ENCODE measurements around the gene INO80C.
"Not testable (repeated sequence)": the region's sequence is repeated elsewhere in the genome, so short reads cannot be mapped to it uniquely, and the experiment has no call there.

Gene INO80C

DNA sequence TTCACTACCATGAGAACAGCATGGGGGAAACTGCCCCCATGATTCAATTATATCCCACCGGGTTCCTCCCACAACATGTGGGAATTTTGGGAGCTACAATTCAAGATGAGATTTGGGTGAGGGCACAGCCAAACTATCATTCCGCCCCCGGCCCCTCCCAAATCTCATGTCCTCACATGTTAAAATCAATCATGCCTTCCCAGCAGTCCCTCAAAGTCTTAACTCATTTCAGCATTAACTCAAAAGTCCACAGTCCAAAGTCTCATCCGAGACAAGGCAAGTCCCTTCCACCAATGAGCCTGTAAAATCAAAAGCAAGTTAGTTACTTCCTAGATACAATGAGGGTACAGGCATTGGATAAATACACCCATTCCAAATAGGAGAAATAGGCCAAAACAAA, 10.2 kb downstream of the INO80C start:
- not testable (repeated sequence) for DNase-seq

DNA sequence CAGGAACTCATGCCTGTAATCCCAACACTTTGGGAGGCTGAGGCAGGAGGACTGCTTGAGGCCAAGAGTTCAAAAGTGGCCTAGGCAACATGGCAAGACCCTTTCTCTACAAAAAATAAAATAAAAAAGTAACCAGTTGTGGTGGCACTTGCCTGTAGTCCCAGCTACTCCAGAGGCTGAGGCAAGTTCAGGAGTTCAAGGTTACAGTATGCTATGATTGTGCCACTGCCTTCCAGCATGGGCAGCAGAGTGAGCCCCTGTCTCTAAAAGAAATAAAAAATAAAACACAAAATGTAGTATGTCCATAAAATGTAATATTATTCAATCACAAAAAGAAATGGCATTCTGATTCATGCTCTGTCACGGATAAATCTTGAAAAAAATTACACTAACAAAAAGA, 11.9 kb downstream of the INO80C start:
- DNase-seq = no peak

DNA sequence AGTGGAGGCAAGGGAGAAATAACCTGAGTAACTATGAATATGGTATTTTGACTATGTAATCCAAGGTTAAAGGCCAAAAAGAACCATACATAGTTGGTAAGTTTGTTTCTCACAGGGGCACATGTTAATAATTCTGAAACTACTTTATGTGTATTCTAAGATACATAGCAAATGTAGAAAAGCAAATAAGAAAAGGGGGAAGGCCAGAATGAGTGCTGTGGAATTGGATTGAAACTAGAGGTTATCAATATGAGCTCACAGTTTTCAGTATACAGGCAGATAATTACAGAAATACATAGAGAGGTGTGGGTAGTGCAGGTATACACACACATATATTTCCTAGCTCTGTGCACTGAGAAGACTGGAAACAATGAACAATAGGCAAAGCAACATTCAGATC, 13.7 kb downstream of the INO80C start:
- DNase-seq = no peak

DNA sequence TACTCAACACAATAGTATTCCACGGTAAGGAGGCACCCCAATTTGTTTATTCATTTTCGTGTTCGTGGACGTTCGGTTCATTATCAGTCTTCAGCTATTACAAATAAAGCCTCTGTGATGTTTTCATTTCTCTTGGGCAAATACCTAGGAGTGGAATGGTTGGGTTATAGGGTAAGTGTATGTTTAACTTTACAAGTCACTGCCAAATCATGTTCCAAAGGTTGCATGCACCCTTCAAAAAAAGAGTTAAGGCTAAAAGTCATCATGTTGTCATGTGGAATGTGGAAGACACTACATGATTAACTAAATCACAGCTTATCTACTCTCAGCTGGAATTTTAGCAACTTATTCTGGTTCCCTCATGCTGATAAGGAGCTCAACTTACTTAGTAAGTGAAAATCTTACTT, 15.8 kb downstream of the INO80C start:
- no peak for DNase-seq

DNA sequence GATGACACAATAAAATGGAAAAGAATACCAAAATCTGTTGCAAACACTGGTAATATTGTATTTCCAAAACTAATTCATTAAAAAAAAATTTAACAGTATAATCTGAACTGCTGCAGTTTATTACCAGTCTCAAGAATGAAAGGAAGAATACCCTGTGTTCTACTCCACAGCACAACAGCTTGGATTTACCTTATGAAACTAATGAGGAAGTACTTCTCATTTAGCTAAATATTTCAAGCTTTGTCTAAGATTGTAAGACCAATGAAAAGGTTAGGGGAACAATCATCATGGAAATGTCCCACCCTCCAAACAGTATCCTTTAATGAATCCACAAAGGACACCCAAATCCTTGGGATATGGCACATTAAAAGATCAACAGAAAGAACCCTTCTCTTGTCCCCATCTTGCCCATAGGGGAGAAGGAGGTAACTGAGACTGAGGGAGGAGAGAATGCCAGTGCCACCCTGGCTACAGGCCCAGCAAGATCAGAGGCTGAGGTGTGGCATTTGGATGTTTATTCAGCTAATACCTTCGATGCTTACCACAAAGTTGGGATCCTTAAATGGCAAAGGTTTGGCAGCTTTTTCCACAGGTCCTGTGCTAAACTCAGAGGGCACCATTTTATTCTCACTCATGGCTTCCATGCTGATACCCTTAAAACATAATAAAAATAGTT, 17.7 kb downstream of the INO80C start:
- no peak for DNase-seq

DNA sequence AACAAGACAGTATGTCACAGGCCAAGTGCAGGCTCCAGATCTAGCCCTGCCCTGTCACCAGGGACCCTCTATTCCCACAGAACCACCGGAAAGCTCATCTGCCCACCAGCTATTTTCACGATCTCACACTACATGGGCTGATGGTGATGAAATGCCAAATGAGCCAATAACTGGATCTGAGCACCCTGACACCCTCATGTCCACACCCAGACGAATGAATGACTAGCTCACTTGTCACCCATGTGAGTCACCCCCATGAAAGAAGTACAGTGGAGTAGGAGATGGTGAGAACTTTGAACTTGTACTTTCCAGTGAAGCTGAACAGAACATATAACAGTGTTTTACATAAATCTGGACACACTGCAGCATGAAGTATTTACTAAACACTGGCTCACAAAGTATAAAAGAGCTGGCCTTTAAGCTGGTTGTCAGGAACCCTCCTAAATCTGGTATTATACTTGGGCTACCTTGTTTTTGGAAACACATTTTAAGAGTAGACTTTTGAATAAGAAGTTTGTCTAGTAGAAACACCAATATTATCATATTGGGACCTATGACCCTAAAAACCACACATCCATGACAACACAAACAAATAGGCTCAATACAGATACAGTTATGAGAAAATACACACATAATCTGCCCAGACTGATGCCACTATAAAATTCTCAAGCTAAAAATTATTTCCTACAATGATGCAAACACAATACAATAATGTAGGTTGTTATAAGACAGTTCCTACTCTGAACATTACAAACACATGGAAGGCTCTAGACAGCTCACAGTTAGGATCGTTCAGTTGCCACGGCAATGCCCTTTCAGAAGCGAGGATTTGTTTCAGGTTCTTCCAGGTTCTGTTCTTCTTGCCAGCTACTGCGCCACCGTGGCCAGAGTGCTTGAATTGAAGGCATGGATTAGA, 19.0 kb downstream of the INO80C start:
- DNase-seq = peak; percentile 20 to 32

DNA sequence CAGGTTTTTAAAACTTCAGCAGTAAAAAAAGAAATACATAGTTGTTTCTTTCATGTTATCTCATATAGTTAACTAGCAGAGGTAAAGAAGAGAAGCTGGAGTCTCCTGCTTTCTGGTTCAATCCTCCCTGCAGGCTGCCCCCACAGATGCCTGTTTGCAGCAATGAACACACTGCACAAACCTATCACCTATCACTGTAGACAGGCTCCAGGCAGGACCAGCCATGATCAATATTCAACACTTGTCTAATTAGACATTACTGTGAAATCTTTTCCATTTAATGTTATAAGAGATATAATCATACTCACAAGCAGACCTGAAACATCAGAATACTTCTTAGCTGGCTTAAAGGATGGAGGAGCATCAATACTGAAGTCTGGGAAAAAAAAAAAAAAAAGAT, 19.8 kb downstream of the INO80C start:
- no peak for DNase-seq

DNA sequence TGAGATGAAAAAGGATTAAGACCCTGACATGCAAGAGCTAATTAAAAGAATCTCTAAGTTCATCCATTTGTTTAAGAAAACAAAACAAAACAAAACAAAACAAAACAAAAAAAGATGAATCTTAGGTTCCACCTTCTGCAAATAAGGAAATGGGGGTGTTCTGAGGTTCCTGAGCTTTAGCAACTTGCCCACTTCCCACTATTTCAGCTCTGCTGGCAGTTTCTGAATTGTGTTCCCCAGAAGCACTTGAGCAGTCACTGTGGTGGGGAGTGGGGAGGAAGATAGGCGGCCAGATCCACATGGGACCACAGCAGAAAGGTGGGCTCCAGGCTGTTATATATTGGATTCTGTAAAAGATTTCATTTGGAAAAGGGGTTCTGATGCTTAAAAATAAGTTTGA, 20.3 kb downstream of the INO80C start:
- DNase-seq = no peak

DNA sequence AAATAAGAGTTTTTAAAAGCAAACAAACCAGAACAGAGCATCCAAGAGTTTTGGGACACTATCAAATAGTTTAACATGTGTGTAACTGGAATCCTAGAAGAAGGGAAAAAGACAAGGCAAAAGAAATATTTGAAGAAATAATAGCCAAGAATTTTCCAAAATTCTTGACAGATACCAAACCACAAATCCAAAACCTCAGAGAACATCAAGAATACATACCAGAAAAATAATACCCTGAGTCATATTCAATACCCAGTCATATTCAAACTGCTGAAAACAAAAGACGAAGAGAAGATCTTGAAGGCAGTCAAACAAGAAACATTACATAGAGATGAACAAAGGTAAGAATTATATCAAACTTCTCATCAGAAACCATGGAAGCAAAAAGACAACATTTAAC, 22.9 kb downstream of the INO80C start:
- no peak for DNase-seq

DNA sequence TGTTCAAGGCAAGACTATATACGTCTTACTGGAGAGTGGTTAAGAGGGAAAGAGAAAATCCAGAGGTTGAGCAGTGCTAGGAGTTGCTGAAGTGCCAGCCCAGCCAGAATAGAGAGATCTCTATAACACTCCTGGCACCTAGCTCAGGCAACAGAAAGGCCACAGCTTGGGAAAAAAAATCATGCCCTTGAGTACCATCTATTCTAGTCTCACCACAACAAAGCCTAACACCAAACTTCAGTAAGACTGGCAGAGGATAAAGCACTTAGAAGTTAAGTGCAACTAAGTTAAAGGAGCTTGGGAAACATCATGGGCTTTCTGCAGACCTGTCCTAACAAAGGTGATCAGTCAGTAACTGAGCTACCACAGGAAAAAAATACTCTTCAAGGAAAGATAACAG, 24.2 kb downstream of the INO80C start:
- DNase-seq = no peak

DNA sequence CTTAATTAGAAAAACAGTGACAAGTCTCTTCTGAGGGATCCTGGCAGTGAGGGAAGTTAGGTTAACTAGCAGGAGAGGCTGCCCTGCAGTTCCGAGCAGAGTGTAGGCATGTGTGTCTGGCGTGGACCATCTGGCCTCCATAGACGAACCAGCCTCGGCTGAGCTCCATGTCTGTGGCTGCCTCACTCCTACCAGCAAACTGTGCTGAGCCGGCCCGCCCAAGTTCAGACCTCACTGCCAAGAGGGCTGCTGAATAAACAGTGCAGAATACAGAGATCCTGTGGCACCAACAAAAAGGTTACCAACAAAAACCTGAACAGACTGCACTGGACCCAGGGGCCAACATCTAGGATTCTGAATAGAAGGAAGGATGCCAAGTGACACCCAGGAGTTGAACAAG, 27.3 kb downstream of the INO80C start:
- DNase-seq = no peak

DNA sequence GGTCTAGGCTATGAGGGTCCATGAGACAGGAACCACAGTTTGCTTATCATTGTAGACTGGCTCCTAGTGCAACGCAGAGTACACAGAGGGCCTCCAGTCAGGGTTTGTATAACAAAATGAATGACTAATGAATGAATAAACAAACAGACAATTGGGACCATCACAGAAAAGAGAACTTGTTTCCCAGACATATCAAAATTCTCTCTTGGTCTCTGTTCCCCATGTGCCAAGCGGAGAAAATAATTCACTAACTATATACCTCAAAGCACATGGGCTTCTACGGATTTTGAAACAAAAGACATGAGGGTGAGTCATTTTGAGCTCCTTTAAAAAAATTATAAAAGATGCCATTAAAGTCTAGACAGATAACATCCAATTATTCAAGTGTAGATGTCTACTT, 28.0 kb downstream of the INO80C start:
- no peak for DNase-seq

DNA sequence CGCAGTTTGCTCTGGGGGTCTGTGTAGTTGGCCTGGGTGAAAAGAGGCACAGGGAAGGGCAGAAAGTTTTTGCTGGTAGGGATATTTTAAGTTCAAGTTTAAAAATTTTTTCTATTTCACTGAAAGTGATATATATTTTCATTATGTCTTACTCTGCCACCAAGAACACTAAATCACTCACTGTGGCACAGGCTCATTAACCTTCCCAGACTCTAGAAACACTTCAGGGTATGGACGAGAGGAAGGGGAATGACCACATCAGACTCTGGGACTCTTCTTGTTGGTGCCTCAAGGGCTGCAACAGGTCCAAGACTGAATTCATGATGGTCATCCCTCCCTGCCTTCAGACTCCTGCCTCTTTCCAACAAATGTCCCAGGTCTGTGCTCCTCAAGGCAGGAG, 29.0 kb downstream of the INO80C start:
- no peak for DNase-seq

DNA sequence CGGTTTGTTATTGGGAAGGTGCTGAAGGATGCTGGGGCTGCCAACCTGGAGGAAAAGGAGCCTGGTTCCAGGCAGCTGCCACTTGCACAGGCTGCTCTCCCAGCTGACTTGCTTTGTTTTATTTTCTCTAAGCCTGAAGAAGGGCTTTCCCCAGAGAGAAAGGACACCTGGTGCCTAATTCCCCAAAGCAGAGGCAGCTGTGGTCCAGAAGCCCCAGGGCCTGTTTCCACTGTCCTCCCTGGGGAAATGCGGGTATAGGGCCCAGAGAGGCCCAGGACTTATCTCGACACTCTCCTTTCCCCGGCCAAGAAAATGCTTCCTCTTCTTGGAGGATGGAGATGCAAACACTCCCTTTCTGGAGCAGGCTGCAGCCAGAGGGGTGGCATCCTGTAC, 30.1 kb downstream of the INO80C start:
- DNase-seq = no peak

DNA sequence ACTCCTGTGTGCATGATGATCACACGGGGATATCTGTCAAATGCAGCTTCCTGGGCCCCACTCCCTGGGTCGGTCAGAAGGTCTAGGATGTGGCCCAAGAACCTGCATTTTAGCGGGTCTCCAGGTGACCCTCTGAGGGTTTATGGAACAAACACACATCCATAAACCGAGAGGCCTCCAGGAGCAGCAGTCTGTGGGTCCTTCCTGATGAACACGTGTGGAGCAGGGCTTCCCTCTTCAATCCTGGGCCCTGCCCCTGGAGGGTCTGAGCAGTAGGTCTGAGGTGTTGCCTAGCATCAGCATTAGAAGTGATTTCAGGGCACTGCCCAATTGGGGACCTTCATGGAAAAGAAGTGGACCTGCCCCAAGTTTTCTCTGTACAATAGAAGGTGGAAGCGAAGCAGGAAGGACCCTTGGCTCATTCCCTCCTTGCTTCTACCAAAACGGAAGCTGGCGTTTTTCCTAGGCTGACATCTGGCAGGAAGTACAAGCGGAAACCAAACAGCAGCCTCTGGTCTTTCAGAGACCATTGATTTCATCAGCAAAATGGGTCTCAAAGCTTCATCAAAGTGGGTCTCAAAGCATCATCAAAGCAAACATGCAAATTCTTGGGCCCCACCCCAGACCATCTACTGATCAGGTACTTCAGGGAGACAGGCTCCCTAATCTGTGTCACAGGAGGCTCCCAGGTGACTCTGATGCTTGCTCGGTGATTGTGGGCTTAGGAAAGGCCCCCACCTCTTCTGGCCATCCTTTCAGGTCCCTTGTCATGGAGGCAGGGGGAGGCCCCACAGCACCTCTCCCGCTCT, 30.7 kb downstream of the INO80C start:
- DNase-seq = no peak

DNA sequence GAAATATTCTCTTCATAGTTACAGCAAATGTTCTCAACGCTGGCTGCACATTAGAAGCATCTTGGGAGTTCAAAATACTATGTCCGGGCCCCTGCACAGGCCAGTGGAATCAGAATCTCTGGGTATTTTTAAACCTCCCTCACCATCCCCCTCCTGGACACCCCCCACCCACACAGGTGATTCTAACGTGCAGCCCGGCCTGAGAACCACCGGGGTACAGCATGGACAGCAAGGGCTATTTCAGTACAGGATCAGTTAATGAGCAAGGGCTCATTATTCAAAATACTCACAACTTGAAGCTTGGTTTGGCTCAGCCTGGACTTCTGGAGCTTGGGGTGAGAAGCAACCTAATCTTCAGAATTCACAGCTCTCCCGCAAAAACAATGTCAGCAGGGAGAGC, 31.4 kb downstream of the INO80C start:
- DNase-seq = no peak

DNA sequence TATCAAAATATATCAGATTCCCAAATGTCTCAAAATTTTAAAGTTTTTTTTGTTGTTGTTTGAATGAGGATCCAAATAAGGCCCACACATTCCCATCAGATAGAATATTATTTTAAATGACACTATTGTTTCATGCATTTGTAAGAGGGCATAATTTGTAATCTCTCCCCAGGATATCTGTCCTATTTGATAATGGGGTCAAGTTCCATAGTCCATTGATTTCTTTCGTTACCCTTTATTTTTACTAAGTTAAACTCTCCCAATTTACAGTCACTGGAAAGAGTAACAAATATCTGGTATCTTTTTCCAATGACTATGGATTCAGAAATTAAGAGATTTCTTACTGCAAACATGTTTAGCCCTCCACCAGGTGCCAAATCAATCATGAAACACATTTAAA, 32.4 kb downstream of the INO80C start:
- DNase-seq = no peak

DNA sequence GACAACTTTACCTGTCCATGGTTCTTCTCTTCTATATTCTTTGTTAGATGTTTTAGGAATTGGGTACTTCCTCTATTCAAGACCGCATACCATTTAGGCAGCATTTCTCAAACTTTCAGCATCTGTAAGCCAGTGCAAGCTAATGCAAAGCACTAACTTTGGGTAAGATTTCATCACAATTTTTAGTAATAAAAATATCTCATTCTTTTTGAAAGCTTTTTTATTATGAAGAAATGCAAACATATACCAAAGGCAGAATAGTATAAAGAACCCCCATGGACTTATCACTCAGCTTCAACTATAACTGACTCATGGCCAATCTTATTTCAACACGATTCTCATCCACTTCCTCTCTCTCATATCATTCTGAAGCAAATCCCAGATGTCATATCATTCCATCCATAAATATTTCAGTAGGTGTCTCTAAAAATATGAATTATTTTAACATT, 32.9 kb downstream of the INO80C start:
- DNase-seq = no peak

DNA sequence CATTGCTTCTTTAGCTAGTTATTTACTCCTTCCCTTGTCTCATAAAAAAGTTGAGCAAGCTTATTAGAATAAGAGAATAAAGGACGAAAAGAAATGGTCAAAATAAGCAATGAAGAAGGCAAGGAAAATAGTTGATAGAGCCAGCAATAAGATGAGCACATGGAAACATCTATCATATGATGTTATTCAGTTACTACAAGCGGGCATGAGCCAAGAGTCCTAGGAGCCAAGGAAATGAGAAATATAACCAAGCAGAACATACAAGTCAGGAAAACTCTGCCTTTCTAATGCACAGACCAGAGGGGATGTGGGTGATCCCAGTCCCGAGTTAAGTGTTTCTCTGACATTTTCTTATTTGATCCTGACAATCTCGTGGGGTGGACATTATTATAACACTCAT, 33.9 kb downstream of the INO80C start:
- no peak for DNase-seq

DNA sequence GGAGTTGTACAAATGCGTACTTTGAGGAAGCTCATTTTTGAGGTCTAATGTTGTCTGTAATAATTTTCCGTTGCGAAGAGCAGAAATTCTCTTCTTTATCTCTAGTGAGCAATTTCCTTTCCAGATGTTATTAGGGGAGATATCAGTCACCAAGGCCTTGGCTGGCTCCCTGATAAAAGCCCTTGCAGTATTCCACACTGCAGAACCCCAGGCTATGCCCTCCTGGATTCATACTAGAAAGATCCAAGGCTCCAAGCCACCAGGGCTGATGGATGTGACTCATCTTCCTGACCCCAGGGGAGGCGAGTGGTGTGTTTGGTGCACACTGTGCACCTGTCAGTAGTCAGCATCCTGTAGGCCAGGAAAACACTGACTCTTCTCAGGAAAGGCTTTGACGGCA, 34.7 kb downstream of the INO80C start:
- DNase-seq = no peak

DNA sequence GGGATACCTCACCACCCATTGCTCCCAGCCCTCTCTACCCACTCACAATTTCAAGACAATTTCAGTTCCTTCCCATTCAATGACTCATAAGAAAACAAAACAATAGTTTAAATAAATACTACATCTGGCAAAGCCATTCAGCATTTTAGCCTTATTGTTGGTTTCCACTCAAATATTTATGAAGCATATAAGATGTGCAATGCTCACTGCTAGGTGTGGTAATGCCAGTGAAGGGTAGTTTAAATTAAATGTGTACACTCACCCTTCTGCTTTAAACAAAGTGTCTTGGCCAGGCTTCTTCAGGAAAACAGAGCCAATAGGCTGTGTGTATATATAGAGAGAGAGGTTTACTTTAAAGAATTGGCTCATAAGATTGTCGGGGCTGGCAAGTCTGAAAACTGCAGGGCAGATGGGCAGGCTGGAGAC, 37.0 kb downstream of the INO80C start:
- no peak for DNase-seq

DNA sequence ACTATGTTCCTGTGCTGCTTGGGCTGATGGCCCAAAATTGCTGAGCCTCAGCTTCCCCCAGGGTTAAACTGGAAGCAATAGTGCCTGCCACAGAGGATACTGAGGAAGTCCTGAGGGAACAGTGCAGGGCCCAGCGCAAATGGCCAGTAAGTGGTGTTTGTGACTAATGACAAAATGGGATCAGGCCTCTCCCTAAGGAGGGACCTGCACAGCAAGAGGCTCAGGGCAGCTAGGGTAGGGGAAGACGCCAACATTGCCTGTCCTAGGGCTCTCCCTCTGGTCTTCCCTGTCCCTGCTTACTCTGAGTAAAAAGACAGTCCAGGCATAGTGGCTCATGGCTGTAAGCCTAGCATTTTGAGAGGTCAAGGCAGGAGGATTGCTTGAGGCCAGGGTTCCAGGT, 37.8 kb downstream of the INO80C start:
- no peak for DNase-seq

DNA sequence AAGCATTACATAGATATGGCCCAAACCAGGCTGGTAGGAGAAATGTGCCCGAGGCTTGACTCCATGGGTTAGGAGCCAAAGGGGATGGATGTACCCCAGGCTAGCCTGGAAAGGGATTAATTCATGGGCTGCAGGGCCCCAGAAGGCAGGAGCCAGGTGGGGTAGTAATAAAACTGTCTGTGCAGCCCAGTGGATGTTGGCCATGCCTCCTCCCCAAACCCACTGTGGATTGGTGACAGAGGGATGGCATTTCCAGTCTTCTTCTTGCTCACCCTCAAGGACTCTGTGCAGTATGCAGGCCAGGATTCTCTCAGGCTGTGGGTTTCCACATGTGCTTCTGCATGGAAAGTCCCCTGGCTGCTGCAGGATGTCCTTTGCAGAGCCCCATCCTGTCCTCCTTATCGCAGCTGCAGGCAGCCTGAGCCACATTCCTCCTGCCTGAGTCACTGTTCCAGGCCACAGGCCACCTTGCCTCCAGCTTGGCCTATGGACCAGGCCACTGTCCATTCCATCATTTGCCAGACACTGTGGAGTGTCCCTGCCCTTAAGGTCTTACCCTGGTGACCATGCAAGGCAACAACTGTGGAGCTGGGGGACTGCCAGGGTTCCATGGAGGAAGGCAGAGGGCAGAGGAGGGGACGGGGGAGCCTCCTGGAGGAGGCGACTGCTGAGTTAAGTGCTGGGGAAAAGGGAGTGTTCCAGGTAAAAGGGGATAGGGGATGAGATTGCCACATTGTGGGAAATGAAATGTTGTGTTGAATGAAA, 38.9 kb downstream of the INO80C start:
- DNase-seq = no peak

Measured in stimulated activated CD4-positive, alpha-beta T cell treated with anti-CD3 and anti-CD28 coated beads, Interleukin-2, amount 100 ng/mL, for 48 hours (primary cell).